Natural killer cell (primary cell): ENCODE measurements around the gene TK2. TPM values are rescaled to one million over a fixed set of nuclear protein-coding genes. Genes with fewer than 3 reads are reported as not detected.

ENCODE experiments used
- ATAC-seq, 3 donors: fragments of 150-1000 bp in 2 of 3; fragments of 200-7000 bp in 1 of 3; cut with Tn5 transposase; 1 replicate in 1 of 3; 2 replicates in 2 of 3; pipeline ENCODE4 v1.10.0; 2021; ENCODE audit warnings: mild to moderate bottlenecking in 2 of 3, moderate library complexity in 2 of 3
- DNase-seq, 2 donors: peaks; one replicate each; pipeline versions ENCODE4 v3.0.0 to v3.0.0-alpha.2; 2013 to 2021; ENCODE audit warnings: mixed read lengths in 1 of 2
- H3K27ac ChIP-seq: one replicate; pipeline ENCODE4 v1.5.1; 2013; ENCODE audit warnings: mild to moderate bottlenecking, low read length
- H3K27me3 ChIP-seq: one replicate; pipeline ENCODE4 v1.6.1; 2013; ENCODE audit warnings: low read length; ENCODE audit not compliant: control insufficient read depth, insufficient read depth
- H3K36me3 ChIP-seq: one replicate; pipeline ENCODE4 v1.6.1; 2013; ENCODE audit warnings: low read length; ENCODE audit not compliant: control insufficient read depth, insufficient read depth
- H3K4me1 ChIP-seq: one replicate; pipeline ENCODE4 v1.6.1; 2013; ENCODE audit warnings: low read length; ENCODE audit not compliant: control insufficient read depth, insufficient read depth
- H3K4me3 ChIP-seq: one replicate; pipeline ENCODE4 v1.5.1; 2013; ENCODE audit warnings: low read length
- H3K9me3 ChIP-seq: one replicate; pipeline ENCODE4 v1.6.1; 2013; ENCODE audit warnings: low read length; ENCODE audit not compliant: control insufficient read depth, insufficient read depth
- H3K27ac Mint-ChIP-seq, 2 donors: one replicate each; pipeline ENCODE4 v1.8.0; 2022; ENCODE audit warnings: mild to moderate bottlenecking in 2 of 2, mixed read lengths in 2 of 2, moderate library complexity in 1 of 2
- H3K27me3 Mint-ChIP-seq, 2 donors: one replicate each; pipeline ENCODE4 v1.8.0; 2022; ENCODE audit warnings: low read depth in 2 of 2, mixed read lengths in 2 of 2
- H3K36me3 Mint-ChIP-seq: one replicate; pipeline ENCODE4 v1.8.0; 2022; ENCODE audit warnings: mixed read lengths
- H3K4me1 Mint-ChIP-seq, 2 donors: one replicate each; pipeline ENCODE4 v1.8.0; 2022; ENCODE audit warnings: mixed read lengths in 2 of 2
- H3K4me3 Mint-ChIP-seq: one replicate; pipeline ENCODE4 v1.8.0; 2022; ENCODE audit warnings: mild to moderate bottlenecking, moderate library complexity, mixed read lengths
- H3K9me3 Mint-ChIP-seq, 2 donors: one replicate each; pipeline ENCODE4 v1.8.0; 2022; ENCODE audit warnings: mixed read lengths in 2 of 2
- WGBS: methylation state at CpG from one replicate; pipeline ENCODE4 v1.1.7; 2013; ENCODE audit warnings: missing lambda C conversion rate; ENCODE audit not compliant: insufficient coverage; 5-methylcytosine and 5-hydroxymethylcytosine counted together
- intact Hi-C: fragments of 100-400 bp; cut with micrococcal nuclease; formaldehyde crosslinking; loops from one replicate; pipeline ENCODE4 v1.14.2; 2022
- total RNA-seq, 4 donors: library from RNA; stranded (reverse); fragments of 120-200 nt in 1 of 4; gene quantifications; one replicate each; pipeline versions ENCODE4 v1.2.3 to v1.2.4, GENCODE V29; 2013 to 2022
- TF ChIP-seq, protein P1 (sequence below): fragments of 200-600 bp; IDR thresholded peaks from one replicate; pipeline ENCODE4 v1.8.0; 2022; ENCODE audit warnings: antibody characterized with exemption

TK2 gene
- total RNA-seq, 3 donors from 2014 or later (not counting 1 experiment from before 2014, with no cell fraction given), result 18.8 to 25.8 (median 25.1) TPM

DNA sequence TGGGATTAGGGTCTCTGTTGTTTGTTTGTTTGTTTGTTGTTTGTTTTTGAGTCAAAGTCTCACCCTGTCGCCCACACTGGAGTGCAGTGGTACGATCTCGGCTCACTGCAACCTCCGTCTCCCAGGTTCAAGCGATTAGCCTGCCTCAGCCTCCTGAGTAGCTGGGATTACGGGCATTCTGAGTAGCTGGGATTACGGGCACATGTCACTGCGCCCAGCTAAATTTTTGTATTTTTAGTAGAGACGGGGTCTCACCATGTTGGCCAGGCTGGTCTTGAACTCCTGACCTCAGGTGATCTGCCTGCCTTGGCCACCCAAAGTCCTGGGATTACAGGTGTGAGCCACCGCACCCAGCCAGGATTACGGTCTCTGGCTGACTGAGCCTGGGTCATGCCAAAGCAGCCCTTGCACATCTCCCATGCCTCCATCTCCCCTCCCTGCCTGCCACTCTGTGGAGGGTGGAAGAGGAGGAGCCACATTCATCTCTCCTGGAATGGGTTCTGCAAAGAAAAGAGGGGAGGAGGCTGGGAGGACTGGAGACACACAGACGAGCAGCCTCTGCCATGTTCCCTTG lies 63.6 kb downstream of the TK2 start:
- ATAC-seq (no peak), DNase-seq (no peak)
- Histone ChIP-seq H3K36me3 (no peaks in the 10 kb centered on the region), H3K9me3 (no peaks in the 10 kb centered on the region), H3K27me3 (no peaks in the 10 kb centered on the region), H3K27ac (no peak overlapping the region), H3K4me3 (no peak overlapping the region), H3K4me1 (peaks cover 18% of the 10 kb centered on the region)
- Mint-ChIP-seq H3K4me1 (peaks cover 9 to 11% of the 10 kb centered on the region in 2 donors), H3K27me3 (no peaks in the 10 kb centered on the region), H3K36me3 (no peaks in the 10 kb centered on the region), H3K4me3 (no peak overlapping the region), H3K27ac (no peak overlapping the region), H3K9me3 (no peaks in the 10 kb centered on the region)
- intact Hi-C loops, result no loop called here
- TF ChIP-seq, protein P1, sequence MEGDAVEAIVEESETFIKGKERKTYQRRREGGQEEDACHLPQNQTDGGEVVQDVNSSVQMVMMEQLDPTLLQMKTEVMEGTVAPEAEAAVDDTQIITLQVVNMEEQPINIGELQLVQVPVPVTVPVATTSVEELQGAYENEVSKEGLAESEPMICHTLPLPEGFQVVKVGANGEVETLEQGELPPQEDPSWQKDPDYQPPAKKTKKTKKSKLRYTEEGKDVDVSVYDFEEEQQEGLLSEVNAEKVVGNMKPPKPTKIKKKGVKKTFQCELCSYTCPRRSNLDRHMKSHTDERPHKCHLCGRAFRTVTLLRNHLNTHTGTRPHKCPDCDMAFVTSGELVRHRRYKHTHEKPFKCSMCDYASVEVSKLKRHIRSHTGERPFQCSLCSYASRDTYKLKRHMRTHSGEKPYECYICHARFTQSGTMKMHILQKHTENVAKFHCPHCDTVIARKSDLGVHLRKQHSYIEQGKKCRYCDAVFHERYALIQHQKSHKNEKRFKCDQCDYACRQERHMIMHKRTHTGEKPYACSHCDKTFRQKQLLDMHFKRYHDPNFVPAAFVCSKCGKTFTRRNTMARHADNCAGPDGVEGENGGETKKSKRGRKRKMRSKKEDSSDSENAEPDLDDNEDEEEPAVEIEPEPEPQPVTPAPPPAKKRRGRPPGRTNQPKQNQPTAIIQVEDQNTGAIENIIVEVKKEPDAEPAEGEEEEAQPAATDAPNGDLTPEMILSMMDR, result no peak
- 96% methylated on average over 12 of the region's 12 CpGs for WGBS

DNA sequence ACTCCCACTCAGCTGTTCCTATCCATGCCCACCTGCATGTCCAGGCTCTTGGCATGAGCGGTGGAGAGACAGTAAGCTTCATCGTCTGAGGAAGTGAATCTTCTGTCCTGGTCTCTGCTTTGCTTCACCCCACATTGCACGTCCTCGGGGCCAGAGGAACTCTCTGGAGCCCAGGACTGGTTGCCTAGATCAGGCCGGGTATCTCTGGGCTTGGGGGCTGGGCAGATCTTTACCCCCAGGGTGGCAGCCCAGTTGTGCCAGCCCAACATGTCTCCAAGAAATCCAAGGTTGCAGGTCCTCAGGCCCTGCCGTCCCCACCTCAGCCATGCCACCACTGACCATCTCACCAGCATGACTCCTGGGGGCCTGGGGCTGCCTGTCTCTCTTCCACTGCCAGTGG lies 64.5 kb downstream of the TK2 start:
- Histone ChIP-seq H3K36me3 (no peaks in the 10 kb centered on the region), H3K4me3 (no peak overlapping the region), H3K27ac (no peak overlapping the region), H3K27me3 (no peaks in the 10 kb centered on the region), H3K9me3 (no peaks in the 10 kb centered on the region), H3K4me1 (peaks cover 18% of the 10 kb centered on the region)
- Mint-ChIP-seq H3K9me3 (no peaks in the 10 kb centered on the region), H3K4me1 (peaks cover 9 to 11% of the 10 kb centered on the region in 2 donors), H3K27me3 (no peaks in the 10 kb centered on the region), H3K4me3 (no peak overlapping the region), H3K36me3 (no peaks in the 10 kb centered on the region), H3K27ac (no peak overlapping the region)
- TF ChIP-seq, protein P1, result no peak
- DNase-seq (no peak), ATAC-seq (no peak)
- 78% methylated on average over 6 of the region's 6 CpGs for WGBS
- intact Hi-C loops, result no loop called here

DNA sequence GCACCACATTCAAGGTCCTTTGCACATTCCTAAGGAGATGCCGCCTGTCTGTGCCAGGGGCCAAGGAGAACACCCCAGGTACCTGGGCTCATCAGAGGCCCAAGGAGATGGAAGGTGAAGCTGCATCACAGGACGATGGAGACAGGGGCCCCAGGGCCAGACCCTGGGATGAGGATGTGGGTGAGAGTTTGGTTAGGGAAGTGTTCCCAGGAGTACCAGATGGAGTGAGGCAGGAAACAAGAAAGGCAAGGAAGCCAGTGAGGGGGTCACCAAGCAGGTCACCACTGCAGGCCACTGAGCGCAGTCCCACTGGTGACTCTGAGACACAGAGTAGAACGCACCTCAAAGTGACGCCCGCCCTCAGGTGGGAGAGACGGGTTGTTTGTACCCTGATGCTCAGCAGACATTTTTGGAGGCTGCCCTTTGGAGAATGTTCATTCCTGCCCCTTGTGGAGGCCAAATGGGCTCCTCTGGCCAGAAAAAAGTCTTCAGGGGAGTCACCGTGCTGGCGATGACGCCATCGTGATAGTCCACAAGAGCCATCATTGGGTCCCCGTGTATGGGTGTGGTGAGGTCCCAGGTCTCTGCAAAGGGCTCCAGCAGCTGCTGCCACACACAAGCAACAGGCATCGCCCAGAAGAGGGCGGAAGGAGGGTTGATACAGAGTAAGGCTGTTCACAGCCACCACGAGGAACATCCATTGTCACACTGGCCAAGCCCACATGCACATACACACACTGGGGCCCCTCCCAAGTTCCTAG lies 65.3 kb downstream of the TK2 start:
- no peaks in the 10 kb centered on the region for H3K27me3 ChIP-seq
- Mint-ChIP-seq H3K27me3 (no peaks in the 10 kb centered on the region), H3K36me3 (no peaks in the 10 kb centered on the region), H3K27ac (no peak overlapping the region), H3K4me1 (peaks cover 9 to 11% of the 10 kb centered on the region in 2 donors), H3K4me3 (no peak overlapping the region), H3K9me3 (no peaks in the 10 kb centered on the region)
- peaks cover 18% of the 10 kb centered on the region for H3K4me1 ChIP-seq
- no peaks in the 10 kb centered on the region for H3K36me3 ChIP-seq
- WGBS, result 88% methylated on average over 15 of the region's 15 CpGs
- intact Hi-C loops, result no loop called here
- TF ChIP-seq, protein P1, result no peak
- no peak overlapping the region for H3K27ac ChIP-seq
- no peak overlapping the region for H3K4me3 ChIP-seq
- no peak for ATAC-seq
- H3K9me3 ChIP-seq, result no peaks in the 10 kb centered on the region
- no peak for DNase-seq
